BLaER1 treated with 17β-estradiol and CSF1 and Interleukin-3, amounts not matched to agents 10 nM and 100 nM (cell line): ENCODE results near the gene RHOH.
"Not testable (repeated sequence)": the region's sequence is repeated elsewhere in the genome, so short reads cannot be mapped to it uniquely, and the experiment has no call there.

ENCODE experiments used
- H3K27ac ChIP-seq, 11 experiments: shearing (Covaris generic); formaldehyde crosslinking; 2 replicates each; pipeline ENCODE4 v1.8.1; 2022
- H3K27me3 ChIP-seq, 11 experiments: shearing (Covaris generic); formaldehyde crosslinking; 2 replicates each; pipeline ENCODE4 v1.8.1; 2022
- H3K36me3 ChIP-seq, 11 experiments: shearing (Covaris generic); formaldehyde crosslinking; 2 replicates each; pipeline ENCODE4 v1.8.1; 2022
- H3K4me1 ChIP-seq, 10 experiments: shearing (Covaris generic); formaldehyde crosslinking; 2 replicates each; pipeline ENCODE4 v1.8.1; 2022
- H3K4me2 ChIP-seq, 11 experiments: shearing (Covaris generic); formaldehyde crosslinking; 2 replicates each; pipeline ENCODE4 v1.8.1; 2022
- H3K4me3 ChIP-seq, 10 experiments: shearing (Covaris generic); formaldehyde crosslinking; 2 replicates each; pipeline ENCODE4 v1.8.1; 2022
- H3K9ac ChIP-seq, 11 experiments: shearing (Covaris generic); formaldehyde crosslinking; 2 replicates each; pipeline ENCODE4 v1.8.1; 2022
- H3K9me3 ChIP-seq, 11 experiments: shearing (Covaris generic); formaldehyde crosslinking; replicated peaks in 1 of 11; 2 replicates each; pipeline ENCODE4 v1.8.1; 2022
- H4K20me1 ChIP-seq, 11 experiments: shearing (Covaris generic); formaldehyde crosslinking; 2 replicates each; pipeline ENCODE4 v1.8.1; 2022
- Cebpa-rat ChIP-seq, 11 experiments: shearing (Covaris generic); IDR thresholded peaks; 2 replicates each; pipeline ENCODE4 v1.8.1; 2022

RHOH gene

GRCh38 chr4:40283413-40283812, 86.6 kb downstream of the RHOH start:
- Histone ChIP-seq H3K4me1 (peaks cover 16 to 36% (median 24%) of the 10 kb centered on the region in 10 experiments), H3K9me3 (peaks cover 0 to 24% (median 9%) of the 10 kb centered on the region in 11 experiments; a peak in 12 of 22 replicates), H3K27ac (peak overlapping the region in 8 of 11 experiments; percentile 20 to 52 (median 42); a peak in 14 of 22 replicates), H3K36me3 (no peaks in the 10 kb centered on the region), H3K27me3 (no peaks in the 10 kb centered on the region), H3K9ac (no peak overlapping the region), H4K20me1 (no peaks in the 10 kb centered on the region), H3K4me3 (no peak overlapping the region), H3K4me2 (peak overlapping the region; percentile 7 to 65 (median 52); a peak in 21 of 22 replicates)
- no peak for TF ChIP-seq Cebpa-rat (IDR thresholded peaks at IDR 0.05)

GRCh38 chr4:40283968-40284367, 87.1 kb downstream of the RHOH start:
- H3K27ac ChIP-seq = peak overlapping the region in 10 of 11 experiments; percentile 14 to 52 (median 41); a peak in 17 of 22 replicates

GRCh38 chr4:40285692-40286091, 88.9 kb downstream of the RHOH start:
- peaks cover 0 to 24% (median 9%) of the 10 kb centered on the region in 11 experiments; a peak in 12 of 22 replicates for H3K9me3 ChIP-seq
- no peak overlapping the region for H3K27ac ChIP-seq
- H3K27me3 ChIP-seq = no peaks in the 10 kb centered on the region
- H4K20me1 ChIP-seq = no peaks in the 10 kb centered on the region
- peaks cover 39 to 59% (median 46%) of the 10 kb centered on the region in 10 experiments for H3K4me1 ChIP-seq
- H3K4me2 ChIP-seq = no peak overlapping the region
- H3K4me3 ChIP-seq = no peak overlapping the region
- TF ChIP-seq Cebpa-rat (IDR thresholded peaks at IDR 0.05) = no peak
- H3K9ac ChIP-seq = no peak overlapping the region
- no peaks in the 10 kb centered on the region for H3K36me3 ChIP-seq

More at GRCh38 chr4:40283968-40284367, 87.1 kb downstream of the RHOH start:
- H3K4me2 ChIP-seq = peak overlapping the region; percentile 7 to 65 (median 52); a peak in 21 of 22 replicates
- H3K36me3 ChIP-seq = no peaks in the 10 kb centered on the region
- H3K9ac ChIP-seq = no peak overlapping the region
- peaks cover 0 to 24% (median 9%) of the 10 kb centered on the region in 11 experiments; a peak in 12 of 22 replicates for H3K9me3 ChIP-seq
- no peak overlapping the region for H3K4me3 ChIP-seq
- peaks cover 22 to 42% (median 29%) of the 10 kb centered on the region in 10 experiments for H3K4me1 ChIP-seq
- H3K27me3 ChIP-seq = no peaks in the 10 kb centered on the region
- H4K20me1 ChIP-seq = no peaks in the 10 kb centered on the region
- TF ChIP-seq Cebpa-rat (IDR thresholded peaks at IDR 0.05) = no peak

GRCh38 chr4:40288566-40288965, 91.7 kb downstream of the RHOH start:
- Histone ChIP-seq H3K27ac (peak overlapping the region in 9 of 11 experiments; percentile 49 to 76 (median 68); a peak in 18 of 22 replicates), H3K36me3 (no peaks in the 10 kb centered on the region), H3K4me1 (peaks cover 40 to 81% (median 61%) of the 10 kb centered on the region in 10 experiments), H3K27me3 (no peaks in the 10 kb centered on the region), H3K9me3 (peaks cover 0 to 12% (median 0%) of the 10 kb centered on the region in 11 experiments; a peak in 5 of 22 replicates), H3K4me3 (no peak overlapping the region), H3K9ac (peak overlapping the region in 4 of 11 experiments; percentile 4 to 34 (median 18); a peak in 4 of 22 replicates), H3K4me2 (peak overlapping the region; percentile 31 to 92 (median 77)), H4K20me1 (no peaks in the 10 kb centered on the region)
- no peak for TF ChIP-seq Cebpa-rat (IDR thresholded peaks at IDR 0.05)

- Histone ChIP-seq H3K9me3 (peaks cover 3 to 22% (median 4%) of the 10 kb centered on the region in 11 experiments; a peak in 21 of 22 replicates), H4K20me1 (no peaks in the 10 kb centered on the region), H3K4me2 (peak overlapping the region; percentile 66 to 92 (median 78)), H3K27me3 (no peaks in the 10 kb centered on the region), H3K4me3 (peak overlapping the region in 2 of 10 experiments; percentile 6 to 33; a peak in 2 of 20 replicates), H3K4me1 (peaks cover 31 to 71% (median 52%) of the 10 kb centered on the region in 10 experiments), H3K36me3 (no peaks in the 10 kb centered on the region), H3K9ac (peak overlapping the region in 9 of 11 experiments; percentile 13 to 55 (median 49); a peak in 13 of 22 replicates), H3K27ac (peak overlapping the region in 10 of 11 experiments; percentile 2 to 76 (median 67); a peak in 17 of 22 replicates)
- no peak for TF ChIP-seq Cebpa-rat (IDR thresholded peaks at IDR 0.05)
Measured at GRCh38 chr4:40289366-40290188, 92.7 kb downstream of the RHOH start.

GRCh38 chr4:40290611-40291186, 93.9 kb downstream of the RHOH start:
- peak overlapping the region in 5 of 11 experiments; percentile 9 to 73 (median 68); a peak in 5 of 22 replicates for H3K27ac ChIP-seq
- H3K4me2 ChIP-seq = peak overlapping the region; percentile 66 to 92 (median 78)
- H3K4me1 ChIP-seq = peaks cover 31 to 64% (median 52%) of the 10 kb centered on the region in 10 experiments
- H3K9me3 ChIP-seq = peaks cover 15 to 34% (median 16%) of the 10 kb centered on the region in 11 experiments
- not testable (repeated sequence) for H4K20me1 ChIP-seq, H3K4me3 ChIP-seq, H3K36me3 ChIP-seq, H3K27me3 ChIP-seq
- H3K9ac ChIP-seq = peak overlapping the region in 2 of 11 experiments; percentile 49 to 51; a peak in 2 of 22 replicates

- Histone ChIP-seq H3K27me3 (no peaks in the 10 kb centered on the region), H3K36me3 (no peaks in the 10 kb centered on the region), H3K4me3 (no peak overlapping the region), H3K4me1 (peaks cover 31 to 65% (median 54%) of the 10 kb centered on the region in 10 experiments), H3K9ac (no peak overlapping the region; a peak in 1 of 22 replicates), H3K9me3 (peaks cover 16 to 37% (median 28%) of the 10 kb centered on the region in 11 experiments), H4K20me1 (no peaks in the 10 kb centered on the region), H3K4me2 (peak overlapping the region in 9 of 11 experiments; percentile 2 to 65 (median 53); a peak in 15 of 22 replicates), H3K27ac (peak overlapping the region in 9 of 11 experiments; percentile 1 to 72 (median 59); a peak in 17 of 22 replicates)
- TF ChIP-seq Cebpa-rat (IDR thresholded peaks at IDR 0.05) = peak in 9 of 11 experiments; percentile 31 to 84 (median 72); a peak in 15 of 22 replicates
Measured at GRCh38 chr4:40292313-40292759, 95.5 kb downstream of the RHOH start.

GRCh38 chr4:40294339-40294738, 97.5 kb downstream of the RHOH start:
- H3K4me3 ChIP-seq = no peak overlapping the region
- no peak overlapping the region for H3K4me2 ChIP-seq
- peaks cover 35 to 59% (median 52%) of the 10 kb centered on the region in 10 experiments for H3K4me1 ChIP-seq
- H3K27ac ChIP-seq = no peak overlapping the region
- H3K9ac ChIP-seq = no peak overlapping the region
- no peak for TF ChIP-seq Cebpa-rat (IDR thresholded peaks at IDR 0.05)
- peaks cover 16 to 45% (median 36%) of the 10 kb centered on the region in 11 experiments for H3K9me3 ChIP-seq
- no peaks in the 10 kb centered on the region for H4K20me1 ChIP-seq
- no peaks in the 10 kb centered on the region for H3K27me3 ChIP-seq
- no peaks in the 10 kb centered on the region for H3K36me3 ChIP-seq

- not testable (repeated sequence) for H3K4me2 ChIP-seq, H3K27me3 ChIP-seq, H3K9ac ChIP-seq, H3K36me3 ChIP-seq, H4K20me1 ChIP-seq, H3K4me3 ChIP-seq, H3K27ac ChIP-seq
- H3K9me3 ChIP-seq = peaks cover 16 to 45% (median 36%) of the 10 kb centered on the region in 11 experiments
- peaks cover 35 to 59% (median 51%) of the 10 kb centered on the region in 10 experiments for H3K4me1 ChIP-seq
Measured at GRCh38 chr4:40295030-40295429, 98.2 kb downstream of the RHOH start.
